Activated naive CD8-positive, alpha-beta T cell treated with anti-CD3 and anti-CD28 coated beads for 36 hours (primary cell): ENCODE measurements around the gene VWA1. TPM values are rescaled to one million over a fixed set of nuclear protein-coding genes. Genes with fewer than 3 reads are reported as not detected.
A peak's percentile ranks its signal among the peaks of the same experiment; 100 is the strongest.
"Not testable (repeated sequence)": the region's sequence is repeated elsewhere in the genome, so short reads cannot be mapped to it uniquely, and the experiment has no call there.

Source experiments
- DNase-seq: peaks from one replicate; pipeline ENCODE4 v3.0.0; 2021
- H3K27ac Mint-ChIP-seq: one replicate; pipeline ENCODE4 v1.8.0; 2022; ENCODE audit warnings: mild to moderate bottlenecking, moderate library complexity, mixed read lengths
- H3K27me3 Mint-ChIP-seq: one replicate; pipeline ENCODE4 v1.8.0; 2022; ENCODE audit warnings: mild to moderate bottlenecking, mixed read lengths
- H3K36me3 Mint-ChIP-seq: one replicate; pipeline ENCODE4 v1.8.0; 2021; ENCODE audit warnings: mild to moderate bottlenecking, mixed read lengths
- H3K4me1 Mint-ChIP-seq: one replicate; pipeline ENCODE4 v1.8.0; 2021; ENCODE audit warnings: mixed read lengths
- H3K4me3 Mint-ChIP-seq: one replicate; pipeline ENCODE4 v1.8.0; 2022; ENCODE audit warnings: mild to moderate bottlenecking, moderate library complexity, mixed read lengths
- H3K9me3 Mint-ChIP-seq: one replicate; pipeline ENCODE4 v1.8.0; 2022; ENCODE audit warnings: mixed read lengths
- total RNA-seq, 2 experiments: library from RNA; stranded (reverse); gene quantifications; one replicate each; pipeline ENCODE4 v1.2.3, GENCODE V29; 2021

The VWA1 gene
- total RNA-seq, 2 experiments from 2014 or later, result 0.25 to 0.44 TPM

GRCh38 chr1:1463312-1463711 lies 27.8 kb downstream of the VWA1 start:
- no peak for DNase-seq
- H3K27me3 Mint-ChIP-seq, result peaks cover 13% of the 10 kb centered on the region
- H3K36me3 Mint-ChIP-seq, result no peaks in the 10 kb centered on the region
- no peak overlapping the region for H3K27ac Mint-ChIP-seq
- no peaks in the 10 kb centered on the region for H3K9me3 Mint-ChIP-seq
- no peak overlapping the region for H3K4me3 Mint-ChIP-seq
- no peaks in the 10 kb centered on the region for H3K4me1 Mint-ChIP-seq

- not testable (repeated sequence) for H3K4me3 Mint-ChIP-seq, H3K36me3 Mint-ChIP-seq, H3K9me3 Mint-ChIP-seq, DNase-seq, H3K27me3 Mint-ChIP-seq, H3K27ac Mint-ChIP-seq
- H3K4me1 Mint-ChIP-seq, result peaks cover 11% of the 10 kb centered on the region
Measured at GRCh38 chr1:1468196-1468985, 32.9 kb downstream of the VWA1 start.

DNA sequence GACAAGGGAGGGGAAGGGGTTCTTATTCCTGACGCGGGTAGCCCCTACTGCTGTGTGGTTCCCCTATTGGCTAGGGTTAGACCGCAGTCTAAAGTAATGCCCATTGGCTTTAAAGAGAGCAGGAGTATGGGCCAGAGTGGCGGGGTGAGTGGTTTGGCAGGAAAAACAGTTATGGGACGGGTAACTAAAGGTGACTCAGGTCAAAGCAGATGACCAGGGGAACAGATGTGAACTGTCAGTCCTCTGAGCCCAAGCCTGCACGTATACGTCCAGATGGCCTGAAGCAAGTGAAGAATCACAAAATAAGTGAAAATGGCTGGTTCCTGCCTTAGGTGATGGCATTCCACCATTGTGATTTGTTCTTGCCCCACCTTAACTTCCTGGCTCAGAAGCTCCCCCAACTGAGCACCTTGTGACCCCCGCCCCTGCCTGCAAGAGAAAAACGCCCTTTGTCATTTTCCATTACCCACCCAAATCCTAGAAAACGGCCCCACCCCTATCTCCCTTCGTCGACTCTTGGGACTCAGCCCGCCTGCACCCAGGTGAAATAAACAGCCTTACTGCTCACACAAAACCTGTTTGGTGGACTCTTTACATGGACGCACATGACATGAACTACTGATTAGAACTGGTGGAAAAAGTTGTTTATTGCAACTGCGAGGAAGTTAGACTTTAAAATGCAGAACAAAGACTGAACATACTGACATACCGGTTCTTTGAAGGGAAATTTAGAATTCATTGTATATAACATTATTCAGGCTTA lies 35.3 kb downstream of the VWA1 start:
- H3K36me3 Mint-ChIP-seq, result peaks cover 11% of the 10 kb centered on the region
- peaks cover 17% of the 10 kb centered on the region for H3K4me1 Mint-ChIP-seq
- DNase-seq, result peak; percentile 41
- no peaks in the 10 kb centered on the region for H3K27me3 Mint-ChIP-seq
- H3K4me3 Mint-ChIP-seq, result peak overlapping the region; percentile 92
- peak overlapping the region; percentile 92 for H3K27ac Mint-ChIP-seq
- H3K9me3 Mint-ChIP-seq, result no peaks in the 10 kb centered on the region

DNA sequence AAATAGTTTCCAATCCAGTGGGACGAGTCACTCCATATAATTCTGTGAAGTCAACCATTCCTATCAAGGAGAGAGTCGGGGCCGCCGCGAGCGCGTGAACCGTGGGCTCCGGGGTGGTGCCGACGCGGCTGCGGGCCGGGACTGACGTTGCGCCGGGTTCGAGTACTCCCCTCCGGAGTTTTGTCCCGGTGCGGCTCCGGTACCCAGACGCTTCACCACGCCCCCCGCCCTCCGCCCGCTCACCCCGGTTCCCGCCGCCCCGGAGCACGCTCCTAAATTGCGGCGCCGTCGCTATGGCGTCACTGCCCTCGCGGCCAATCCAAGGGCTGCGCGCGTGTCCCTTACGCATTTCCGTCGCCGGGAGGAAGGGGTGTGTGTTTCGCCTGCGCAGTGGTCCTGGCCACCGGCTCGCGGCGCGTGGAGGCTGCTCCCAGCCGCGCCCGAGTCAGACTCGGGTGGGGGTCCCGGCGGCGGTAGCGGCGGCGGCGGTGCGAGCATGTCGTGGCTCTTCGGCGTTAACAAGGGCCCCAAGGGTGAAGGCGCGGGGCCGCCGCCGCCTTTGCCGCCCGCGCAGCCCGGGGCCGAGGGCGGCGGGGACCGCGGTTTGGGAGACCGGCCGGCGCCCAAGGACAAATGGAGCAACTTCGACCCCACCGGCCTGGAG lies 36.0 kb downstream of the VWA1 start, which contains the start of gene ATAD3B:
TSS of gene ATAD3B (plus strand) at position 377 of the 664 bp plus-strand sequence. CDS start at position 497, 120 bp downstream.
- Mint-ChIP-seq H3K27me3 (no peaks in the 10 kb centered on the region), H3K36me3 (peaks cover 13% of the 10 kb centered on the region), H3K4me1 (peaks cover 17% of the 10 kb centered on the region), H3K27ac (peak within 1 kb of the TSS; percentile 92), H3K4me3 (peak within 1 kb of the TSS; percentile 92), H3K9me3 (no peaks in the 10 kb centered on the region)
- DNase-seq, result peak; percentile 95

DNA sequence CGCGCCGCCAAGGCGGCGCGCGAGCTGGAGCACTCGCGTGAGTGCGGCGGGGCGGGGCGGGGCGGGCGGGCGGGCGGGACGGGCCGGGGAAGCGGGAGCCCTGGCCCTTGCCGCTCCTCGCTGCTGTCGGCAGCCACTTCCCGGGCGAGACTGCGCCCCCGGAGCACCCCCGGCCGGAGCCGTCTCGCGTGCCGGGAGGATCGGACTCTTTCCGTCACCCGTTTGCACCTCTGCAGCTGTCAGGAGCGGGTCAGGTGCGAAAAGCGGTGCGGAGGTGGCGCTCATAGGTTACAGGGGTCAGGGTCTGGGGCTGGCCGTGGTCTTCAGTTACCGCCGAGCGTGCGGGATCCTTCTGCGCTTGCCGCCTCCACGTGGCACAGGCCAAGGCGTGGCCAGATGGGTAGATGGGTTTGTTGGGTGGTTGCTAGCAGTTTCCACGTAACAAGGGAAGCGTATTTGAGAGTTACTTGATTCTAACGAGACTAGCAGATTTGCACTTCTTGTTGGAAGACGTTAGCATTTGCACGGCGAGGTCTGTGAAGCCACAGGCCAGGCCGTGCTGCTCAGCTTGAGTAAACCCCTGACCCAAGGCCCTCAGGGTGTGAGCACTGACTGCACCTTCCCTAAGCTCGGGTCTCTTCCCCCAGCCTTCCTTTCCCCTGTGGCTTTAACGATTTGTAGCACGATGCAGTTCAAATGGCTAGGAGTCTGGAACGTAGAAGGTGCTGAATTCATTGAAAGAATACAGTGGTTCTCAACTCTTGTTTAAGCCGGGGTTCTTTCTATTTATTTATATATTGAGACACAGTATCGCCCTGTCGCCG lies 36.8 kb downstream of the VWA1 start:
- Mint-ChIP-seq H3K4me3 (peak overlapping the region; percentile 86), H3K27ac (peak overlapping the region; percentile 74), H3K36me3 (peaks cover 13% of the 10 kb centered on the region), H3K4me1 (peaks cover 17% of the 10 kb centered on the region)
- peak; percentile 39 for DNase-seq
- H3K27me3 Mint-ChIP-seq, H3K9me3 Mint-ChIP-seq: not testable (repeated sequence)

DNA sequence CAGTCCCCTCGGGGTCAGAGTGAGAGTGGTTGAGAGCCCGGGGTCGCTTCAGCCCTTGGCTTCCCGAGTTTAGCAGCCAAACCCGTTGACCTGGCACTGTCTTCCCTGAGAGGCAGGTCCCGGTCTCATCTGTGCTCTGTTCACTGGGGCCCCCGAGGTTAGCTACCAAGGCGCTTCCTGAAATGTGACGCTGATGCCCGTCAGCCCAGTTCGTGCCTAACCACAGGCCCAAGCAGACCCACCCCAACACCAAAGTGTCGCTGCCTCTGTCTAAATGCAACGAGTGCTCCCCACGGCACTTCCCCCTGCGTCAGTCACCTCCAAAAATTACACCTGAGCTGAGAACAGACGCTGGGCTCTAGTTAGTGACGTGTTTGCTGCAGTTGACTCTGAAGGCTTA lies 40.5 kb downstream of the VWA1 start:
- H3K36me3 Mint-ChIP-seq, result peaks cover 24% of the 10 kb centered on the region
- H3K9me3 Mint-ChIP-seq, H3K27ac Mint-ChIP-seq, DNase-seq, H3K4me3 Mint-ChIP-seq, H3K27me3 Mint-ChIP-seq, H3K4me1 Mint-ChIP-seq: not testable (repeated sequence)

- Mint-ChIP-seq H3K27ac (no peak overlapping the region), H3K4me3 (no peak overlapping the region), H3K4me1 (peaks cover 6% of the 10 kb centered on the region), H3K27me3 (no peaks in the 10 kb centered on the region), H3K9me3 (no peaks in the 10 kb centered on the region), H3K36me3 (peaks cover 28% of the 10 kb centered on the region)
- DNase-seq, result no peak
Measured at GRCh38 chr1:1477206-1477605, 41.7 kb downstream of the VWA1 start.

DNA sequence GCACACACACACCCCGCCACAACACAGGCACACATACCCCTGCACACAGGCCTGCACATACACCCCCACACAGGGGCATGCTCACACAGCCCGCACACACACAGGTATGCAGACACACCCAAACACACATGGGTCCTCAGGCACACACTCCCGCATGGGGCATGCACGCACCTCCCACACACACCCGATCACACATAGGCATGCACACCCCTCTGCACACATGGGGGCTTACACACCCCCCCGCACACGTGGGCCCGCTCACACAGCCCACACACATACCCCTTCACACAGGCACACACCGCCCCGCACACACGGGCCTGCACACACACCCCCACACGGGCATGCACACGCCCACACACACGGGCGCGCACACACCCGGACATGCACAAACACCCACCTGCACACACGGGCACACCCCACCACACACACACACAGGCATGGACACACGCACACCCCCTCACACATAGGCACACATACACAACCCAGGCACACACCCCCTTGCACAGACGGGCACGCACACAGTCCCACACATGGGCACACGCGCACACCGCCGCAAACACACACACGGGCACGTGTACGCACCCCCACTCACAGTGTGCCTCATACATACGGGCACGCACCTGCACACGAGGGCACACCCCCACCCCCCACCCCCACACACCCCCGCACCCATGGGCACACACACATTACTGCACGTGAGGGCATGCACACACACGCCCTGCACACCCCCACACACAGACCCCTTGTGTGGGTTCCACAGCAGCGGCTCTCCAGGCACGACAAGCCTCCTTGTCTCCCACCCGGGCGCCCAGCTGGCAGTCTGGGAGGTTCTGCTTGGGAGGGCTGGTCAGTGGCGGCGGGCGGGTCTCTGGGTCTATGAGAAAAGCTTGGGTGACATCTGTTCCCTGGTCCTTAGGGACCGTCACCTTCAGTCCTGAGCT lies 44.3 kb downstream of the VWA1 start:
- no peak for DNase-seq
- Mint-ChIP-seq H3K4me1 (no peaks in the 10 kb centered on the region), H3K27ac (no peak overlapping the region), H3K36me3 (peaks cover 21% of the 10 kb centered on the region), H3K9me3 (no peaks in the 10 kb centered on the region), H3K27me3 (no peaks in the 10 kb centered on the region), H3K4me3 (no peak overlapping the region)

DNA sequence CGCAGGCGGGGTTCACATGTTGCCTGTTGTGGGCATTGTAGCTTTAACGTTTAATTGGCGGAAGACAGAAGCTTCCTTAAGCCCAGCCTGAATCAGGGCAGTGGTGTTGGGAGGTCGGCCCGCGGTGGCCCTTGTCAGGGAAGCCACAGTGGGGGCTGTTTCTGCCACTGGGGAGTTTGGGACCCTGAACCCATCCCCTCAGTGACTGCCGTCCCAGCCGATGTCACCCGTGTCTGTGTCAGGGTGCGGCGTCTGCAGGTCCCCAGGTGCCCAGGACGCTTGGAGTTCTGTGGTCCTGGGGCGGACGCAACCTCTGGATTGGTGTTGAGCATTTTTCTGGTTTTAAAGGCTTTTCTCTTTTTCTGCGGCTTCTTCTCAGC lies 45.0 kb downstream of the VWA1 start:
- H3K36me3 Mint-ChIP-seq, result peaks cover 21% of the 10 kb centered on the region
- H3K27me3 Mint-ChIP-seq, H3K27ac Mint-ChIP-seq, DNase-seq, H3K9me3 Mint-ChIP-seq, H3K4me3 Mint-ChIP-seq, H3K4me1 Mint-ChIP-seq: not testable (repeated sequence)

DNA sequence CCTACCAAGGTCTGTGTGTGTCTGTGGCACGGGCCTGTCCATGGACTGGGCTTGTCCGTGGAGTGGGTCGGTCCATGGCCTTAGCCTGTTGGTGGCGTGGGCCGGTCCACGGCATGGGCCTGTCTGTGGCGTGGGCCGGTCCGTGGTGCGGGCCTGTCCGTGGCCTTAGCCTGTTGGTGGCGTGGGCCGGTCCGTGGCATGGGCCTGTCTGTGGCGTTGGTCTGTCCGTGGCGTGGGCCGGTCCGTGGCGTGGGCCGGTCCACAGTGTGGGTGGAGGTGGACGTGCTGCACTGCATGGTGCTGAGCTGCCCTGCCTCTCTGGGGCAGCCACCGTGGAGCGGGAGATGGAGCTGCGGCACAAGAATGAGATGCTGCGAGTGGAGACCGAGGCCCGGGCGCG lies 46.3 kb downstream of the VWA1 start:
- H3K4me3 Mint-ChIP-seq, H3K4me1 Mint-ChIP-seq, H3K9me3 Mint-ChIP-seq, H3K27ac Mint-ChIP-seq, H3K27me3 Mint-ChIP-seq, DNase-seq: not testable (repeated sequence)
- peaks cover 19% of the 10 kb centered on the region for H3K36me3 Mint-ChIP-seq

DNA sequence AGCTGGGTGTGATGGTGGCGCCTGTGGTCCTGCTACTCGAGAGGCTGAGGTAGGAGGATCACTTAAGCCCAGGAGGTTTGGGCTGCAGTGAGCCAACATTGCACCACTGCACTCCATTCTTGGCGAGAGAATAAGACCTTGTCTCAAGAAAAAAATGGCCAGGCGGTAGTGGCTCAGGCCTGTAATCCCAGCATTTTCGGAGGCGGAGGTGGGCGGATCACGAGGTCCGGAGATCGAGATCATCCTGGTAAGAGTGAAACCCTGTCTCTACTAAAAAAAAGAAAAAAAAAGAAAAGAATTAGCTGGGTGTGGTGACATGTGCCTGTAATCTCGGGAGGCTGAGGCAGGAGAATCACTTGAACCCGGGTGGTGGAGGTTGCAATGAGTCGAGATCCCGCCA lies 47.4 kb downstream of the VWA1 start:
- Mint-ChIP-seq H3K9me3 (no peaks in the 10 kb centered on the region), H3K27me3 (no peaks in the 10 kb centered on the region), H3K4me1 (no peaks in the 10 kb centered on the region), H3K36me3 (peaks cover 19% of the 10 kb centered on the region), H3K27ac (no peak overlapping the region), H3K4me3 (no peak overlapping the region)
- DNase-seq, result no peak

DNA sequence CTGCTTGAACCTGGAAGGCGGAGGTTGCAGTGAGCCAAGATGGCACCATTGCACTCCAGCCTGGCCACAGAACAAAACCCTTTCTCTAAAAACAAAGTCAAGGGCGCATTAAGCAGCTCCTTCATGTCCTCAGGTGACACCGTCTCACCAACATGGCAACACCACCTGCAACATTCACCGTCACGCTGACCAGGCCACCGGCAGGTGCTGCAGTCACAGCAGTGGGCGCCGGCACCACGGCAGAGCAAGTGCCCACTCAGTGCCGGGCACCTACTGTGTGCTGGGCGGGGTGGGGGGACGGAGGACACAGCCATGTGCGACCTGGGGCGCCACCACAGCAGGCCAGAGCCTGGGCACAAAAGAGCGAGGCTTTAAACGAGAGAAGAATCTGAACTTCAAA lies 48.2 kb downstream of the VWA1 start:
- DNase-seq, result no peak
- Mint-ChIP-seq H3K27ac (no peak overlapping the region), H3K4me3 (no peak overlapping the region), H3K27me3 (no peaks in the 10 kb centered on the region), H3K36me3 (peaks cover 24% of the 10 kb centered on the region), H3K9me3 (no peaks in the 10 kb centered on the region), H3K4me1 (no peaks in the 10 kb centered on the region)

DNA sequence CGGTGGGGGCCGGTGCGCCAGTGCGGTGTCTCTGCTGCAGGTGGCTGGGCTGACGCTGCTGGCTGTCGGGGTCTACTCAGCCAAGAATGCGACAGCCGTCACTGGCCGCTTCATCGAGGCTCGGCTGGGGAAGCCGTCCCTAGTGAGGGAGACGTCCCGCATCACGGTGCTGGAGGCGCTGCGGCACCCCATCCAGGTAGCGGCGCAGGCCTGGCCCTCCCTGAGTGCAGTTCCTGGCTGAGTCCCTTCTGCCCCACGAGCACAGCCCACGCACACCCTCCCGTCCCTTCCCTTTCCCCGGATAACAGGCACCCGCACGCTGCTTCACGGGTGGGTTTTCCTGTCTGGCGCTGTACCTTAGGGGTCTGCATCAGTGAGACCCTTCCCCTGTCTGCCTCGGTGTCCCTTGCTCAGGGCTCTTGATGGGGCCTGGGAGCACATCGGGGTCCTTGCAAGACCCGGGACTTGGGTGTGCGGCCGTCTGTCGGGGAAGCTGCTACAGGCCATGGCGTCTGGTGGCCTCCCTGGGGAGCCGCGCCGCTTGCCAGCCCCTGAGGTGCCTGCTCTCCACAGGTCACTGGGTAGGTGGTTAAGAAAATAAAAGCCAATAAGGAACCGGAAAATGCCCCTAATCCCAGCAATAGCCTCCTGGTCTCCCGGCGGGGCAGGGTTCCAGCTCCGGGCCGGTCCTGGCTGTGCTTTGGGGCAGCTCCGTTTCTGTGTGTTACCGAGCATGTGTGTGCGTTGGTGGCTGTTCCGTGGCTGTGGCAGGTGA lies 49.7 kb downstream of the VWA1 start:
- not testable (repeated sequence) for H3K27me3 Mint-ChIP-seq, H3K27ac Mint-ChIP-seq, H3K9me3 Mint-ChIP-seq, H3K4me1 Mint-ChIP-seq, DNase-seq, H3K4me3 Mint-ChIP-seq
- peaks cover 27% of the 10 kb centered on the region for H3K36me3 Mint-ChIP-seq
